ENCODE results near the gene SLC12A4.

SLC12A4 gene

DNA sequence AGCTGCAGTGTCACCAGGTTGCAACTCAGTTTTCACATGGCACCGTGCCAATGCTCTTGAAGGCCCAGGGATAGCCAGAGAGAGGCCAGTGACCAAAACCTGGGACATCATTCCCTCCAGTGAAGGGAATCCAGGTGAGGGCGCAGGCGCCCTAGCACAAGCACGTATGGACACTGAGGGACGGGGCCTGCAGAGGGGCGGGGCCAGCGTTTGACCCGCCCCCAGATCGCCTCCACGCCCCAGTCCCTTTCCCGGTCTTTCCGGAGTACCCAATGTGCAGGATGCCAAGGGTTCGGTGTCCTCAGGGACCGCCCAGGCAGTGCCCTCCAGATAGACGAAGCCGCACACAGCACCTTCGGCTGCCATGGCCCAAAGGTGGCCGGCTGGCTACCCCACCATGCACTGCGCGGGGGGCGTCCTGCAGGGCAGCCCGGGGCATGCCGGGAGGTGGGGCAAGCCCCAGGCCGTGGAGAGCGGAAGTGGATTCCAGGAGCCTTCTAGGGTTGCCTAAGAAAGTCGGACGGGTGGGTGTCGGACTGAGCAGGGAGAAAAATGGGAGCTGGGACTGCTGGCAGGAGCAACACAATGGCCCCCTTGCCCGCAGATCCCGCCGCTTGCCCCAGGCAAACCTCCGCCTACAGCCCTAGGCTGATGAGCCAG lies 4.6 kb downstream of the SLC12A4 start:
- no peak for DNase-seq (ENCODE audit: low spot score)
- no peak for FAIRE-seq

DNA sequence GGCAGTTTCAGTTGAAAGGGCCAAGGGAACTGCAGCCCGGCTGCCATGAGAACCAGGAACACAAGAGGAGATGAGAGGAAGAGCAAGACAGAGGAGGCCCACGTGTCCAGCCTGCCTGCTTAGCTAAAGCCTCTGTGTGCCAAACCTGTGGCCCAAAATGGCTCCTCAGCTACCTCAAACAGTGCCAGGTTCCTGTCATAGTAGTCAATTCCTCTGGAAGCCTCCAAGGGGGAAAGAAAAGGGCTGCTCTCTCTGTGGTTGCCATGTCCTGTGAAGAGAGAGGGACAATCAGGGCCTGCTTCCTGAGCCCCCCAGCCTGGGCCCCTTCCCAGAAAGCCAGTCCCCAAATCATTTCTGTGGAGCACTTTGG lies 5.2 kb downstream of the SLC12A4 start:
- FAIRE-seq (no peak), DNase-seq (ENCODE audit: low spot score) (no peak)

DNA sequence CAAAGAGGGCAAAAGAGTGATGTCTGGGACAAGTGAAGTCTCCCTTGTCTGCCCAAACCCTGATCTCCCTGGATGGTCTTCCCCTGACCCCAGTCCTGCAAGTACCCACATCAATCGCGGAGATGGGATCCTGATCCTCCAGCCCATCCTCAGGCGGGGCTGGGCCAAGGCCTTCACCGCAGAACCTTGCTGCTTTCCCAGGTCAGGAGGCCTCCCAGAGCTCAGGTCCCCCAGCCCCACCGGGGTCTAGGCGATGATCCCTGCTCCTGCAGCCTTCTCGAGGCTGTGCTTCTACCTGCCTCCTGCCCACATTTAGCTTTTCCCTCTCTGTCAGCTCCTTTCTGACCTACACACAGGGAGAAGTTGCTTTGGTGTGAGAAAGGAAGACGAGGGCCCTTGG lies 6.3 kb downstream of the SLC12A4 start:
- DNase-seq (ENCODE audit: low spot score) (no peak), FAIRE-seq (no peak)

DNA sequence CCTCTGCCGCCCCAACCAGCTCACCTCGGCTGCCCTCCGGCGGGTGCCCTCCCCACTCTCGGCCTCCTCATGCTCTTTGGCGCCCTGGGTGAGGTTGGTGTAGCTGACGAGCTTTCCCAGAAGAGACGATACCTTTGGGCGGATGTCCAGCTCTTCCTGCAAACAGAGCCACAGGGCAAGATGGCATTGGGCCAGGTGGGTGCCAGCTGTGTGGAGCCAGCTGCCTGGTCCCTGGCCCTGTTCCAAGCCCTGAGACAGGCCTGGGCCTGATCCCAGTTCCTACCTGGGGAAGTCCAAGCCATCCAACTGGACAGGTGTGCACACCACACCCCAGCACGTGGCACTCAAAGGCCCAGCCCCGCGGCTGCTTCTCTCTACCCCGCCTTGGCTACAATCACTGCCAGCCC lies 6.9 kb downstream of the SLC12A4 start:
- FAIRE-seq (no peak), DNase-seq (ENCODE audit: low spot score) (no peak)

DNA sequence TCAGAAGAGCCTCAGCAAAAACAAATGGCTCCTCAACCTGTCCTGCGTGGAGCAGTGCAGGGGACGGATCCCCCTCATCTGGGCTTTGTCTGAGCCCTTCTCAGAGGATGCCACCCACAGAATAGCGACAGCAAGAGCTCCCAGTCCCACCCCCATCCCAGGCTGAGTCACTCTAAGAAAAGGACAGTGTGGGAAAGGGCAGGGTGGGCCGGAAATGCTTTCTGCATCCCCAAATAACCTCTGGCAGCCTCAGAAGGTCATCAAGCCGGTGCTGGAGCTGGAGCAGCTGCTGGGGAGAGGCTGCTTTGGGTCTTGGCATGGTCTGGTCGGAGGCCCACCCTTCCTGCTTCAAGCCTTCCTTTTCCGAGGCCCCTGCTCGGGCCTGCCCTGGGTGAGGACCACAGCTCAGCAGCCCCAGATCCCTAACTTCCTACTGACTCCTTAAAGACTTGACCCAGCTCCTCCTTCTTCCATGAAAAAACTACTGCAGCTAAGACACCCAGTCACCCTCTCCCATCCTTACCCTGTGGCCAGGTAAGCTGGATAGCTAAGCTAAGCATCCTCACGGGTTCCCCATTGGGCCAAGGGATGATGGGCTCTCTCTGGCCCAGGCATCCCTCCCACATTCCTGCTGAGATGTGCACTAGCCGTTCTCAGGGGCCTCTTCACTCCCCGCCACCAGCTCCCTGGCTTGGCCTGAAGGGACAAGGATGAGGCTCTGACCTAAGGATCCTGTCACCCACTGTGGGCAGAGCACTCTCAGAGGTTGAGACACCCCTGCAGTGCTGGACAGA lies 8.7 kb downstream of the SLC12A4 start:
- no peak for FAIRE-seq
- DNase-seq (ENCODE audit: low spot score) = no peak

DNA sequence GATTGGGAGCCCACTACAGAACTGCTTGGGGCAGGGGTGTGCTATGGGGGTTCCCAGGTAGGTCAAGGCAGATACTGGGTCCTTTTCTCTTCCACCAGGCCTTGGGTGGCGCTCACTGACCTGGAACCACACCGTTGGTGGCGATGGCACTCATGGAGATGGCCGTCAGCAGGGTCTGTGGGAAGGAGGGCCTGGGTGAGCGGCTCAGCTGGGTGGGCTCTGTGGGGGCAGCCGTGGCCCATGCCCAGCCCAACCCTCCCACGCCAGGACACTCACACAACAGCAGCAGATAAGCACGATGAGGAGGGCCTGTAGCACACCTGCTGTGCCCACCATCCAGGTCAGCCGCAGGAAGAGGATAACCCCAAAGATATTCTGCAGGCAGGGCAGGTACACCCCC lies 10.8 kb downstream of the SLC12A4 start:
- FAIRE-seq = no peak
- DNase-seq (ENCODE audit: low spot score) = no peak

GRCh38 chr16:67954421-67955196 lies 13.8 kb downstream of the SLC12A4 start:
- no peak for FAIRE-seq
- no peak for DNase-seq (ENCODE audit: low spot score)

- no peak for DNase-seq (ENCODE audit: low spot score)
- FAIRE-seq = no peak
Measured at GRCh38 chr16:67953641-67954375, 14.6 kb downstream of the SLC12A4 start.

- no peak for DNase-seq (ENCODE audit: low spot score)
- FAIRE-seq = no peak
Measured at GRCh38 chr16:67951485-67951884, 17.0 kb downstream of the SLC12A4 start.

GRCh38 chr16:67950335-67950843 lies 18.0 kb downstream of the SLC12A4 start:
- DNase-seq (ENCODE audit: low spot score) (no peak), FAIRE-seq (no peak)

DNA sequence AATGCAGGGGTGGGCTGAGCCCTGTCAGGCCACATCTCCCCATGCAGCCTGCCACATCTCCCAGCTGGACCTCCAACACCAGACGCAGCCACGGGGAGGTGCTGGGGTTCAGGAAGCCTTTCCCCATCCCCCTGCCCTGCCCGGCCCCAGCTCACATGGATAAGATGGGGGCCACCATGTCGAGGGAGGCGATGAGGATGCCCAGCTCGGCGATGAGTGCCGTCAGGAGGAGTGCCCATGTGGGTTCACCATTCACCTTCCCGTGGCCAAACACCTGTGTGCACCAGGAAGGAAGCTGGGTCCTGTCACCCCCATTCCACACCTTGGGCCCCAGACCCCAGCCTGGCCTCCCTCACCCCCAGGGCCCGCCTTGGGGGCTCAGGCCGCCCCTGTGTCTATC lies 18.8 kb downstream of the SLC12A4 start:
- FAIRE-seq = no peak

GRCh38 chr16:67948015-67948414 lies 20.4 kb downstream of the SLC12A4 start:
- FAIRE-seq = no peak
- no peak for DNase-seq (ENCODE audit: low spot score)

More for the DNA sequence above, 18.8 kb downstream of the SLC12A4 start:
- DNase-seq (ENCODE audit: low spot score) = no peak

- DNase-seq (ENCODE audit: low spot score) = no peak
- no peak for FAIRE-seq
Measured at GRCh38 chr16:67946966-67947558, 21.4 kb downstream of the SLC12A4 start.

- DNase-seq (ENCODE audit: low spot score) (no peak), FAIRE-seq (no peak)
Measured at GRCh38 chr16:67946128-67946569, 22.3 kb downstream of the SLC12A4 start.

GRCh38 chr16:67945392-67945933 lies 23.0 kb downstream of the SLC12A4 start:
- no peak for FAIRE-seq
- no peak for DNase-seq (ENCODE audit: low spot score)

GRCh38 chr16:67944690-67945391 lies 23.6 kb downstream of the SLC12A4 start:
- FAIRE-seq (no peak), DNase-seq (ENCODE audit: low spot score) (no peak)

- DNase-seq (ENCODE audit: low spot score) = no peak
- FAIRE-seq = no peak
Measured at GRCh38 chr16:67943619-67944504, 24.6 kb downstream of the SLC12A4 start, which contains the start of gene LCAT. Gene LCAT, minus strand, starts transcription at chr16:67944120. Its CDS starts 19 bp downstream, at chr16:67944101.

GRCh38 chr16:67943256-67943618 lies 25.2 kb downstream of the SLC12A4 start:
- FAIRE-seq (no peak), DNase-seq (ENCODE audit: low spot score) (no peak)

All from RCC 7860 (cell line).